Neutrophil (primary cell): ENCODE measurements around the gene TMC3.
"Not testable (repeated sequence)": the region's sequence is repeated elsewhere in the genome, so short reads cannot be mapped to it uniquely, and the experiment has no call there.

Source experiments
- H3K27ac ChIP-seq: fragments of 200-600 bp; sonication (generic); 2 replicates; pipeline ENCODE4 v1.5.1; 2016; ENCODE audit warnings: mild to moderate bottlenecking, moderate library complexity
- H3K27me3 ChIP-seq: fragments of 200-600 bp; sonication (generic); 2 replicates; pipeline ENCODE4 v1.6.0; 2016; ENCODE audit warnings: mild to moderate bottlenecking
- H3K36me3 ChIP-seq: fragments of 200-600 bp; sonication (generic); 2 replicates; pipeline ENCODE4 v1.5.1; 2017
- H3K4me1 ChIP-seq, 2 experiments: fragments of 200-600 bp in 1 of 2; sonication (generic) in 1 of 2; 1 replicate in 1 of 2; 2 replicates in 1 of 2; pipeline versions ENCODE4 v1.5.1 to v1.6.1; 2013 to 2016; ENCODE audit warnings: low read depth in 1 of 2, low read length in 1 of 2, mild to moderate bottlenecking in 1 of 2, moderate library complexity in 1 of 2; ENCODE audit not compliant: control insufficient read depth in 1 of 2, insufficient read depth in 1 of 2
- H3K4me3 ChIP-seq, 2 experiments: fragments of 200-600 bp in 1 of 2; sonication (generic) in 1 of 2; 1 replicate in 1 of 2; 2 replicates in 1 of 2; pipeline ENCODE4 v1.5.1; 2013 to 2016; ENCODE audit warnings: low read depth in 1 of 2, low read length in 1 of 2, mild to moderate bottlenecking in 1 of 2, moderate library complexity in 1 of 2
- H3K9me3 ChIP-seq: fragments of 200-600 bp; sonication (generic); 2 replicates; pipeline ENCODE4 v1.5.1; 2016
- TF ChIP-seq, protein P1 (sequence below): fragments of 200-600 bp; sonication (generic); IDR thresholded peaks from 2 replicates; pipeline ENCODE4 v1.5.1; 2016; ENCODE audit warnings: antibody characterized with exemption

The TMC3 gene

GRCh38 chr15:81358248-81358647 lies 15.8 kb downstream of the TMC3 start:
- no peaks in the 10 kb centered on the region for H3K9me3 ChIP-seq
- TF ChIP-seq, protein P1, sequence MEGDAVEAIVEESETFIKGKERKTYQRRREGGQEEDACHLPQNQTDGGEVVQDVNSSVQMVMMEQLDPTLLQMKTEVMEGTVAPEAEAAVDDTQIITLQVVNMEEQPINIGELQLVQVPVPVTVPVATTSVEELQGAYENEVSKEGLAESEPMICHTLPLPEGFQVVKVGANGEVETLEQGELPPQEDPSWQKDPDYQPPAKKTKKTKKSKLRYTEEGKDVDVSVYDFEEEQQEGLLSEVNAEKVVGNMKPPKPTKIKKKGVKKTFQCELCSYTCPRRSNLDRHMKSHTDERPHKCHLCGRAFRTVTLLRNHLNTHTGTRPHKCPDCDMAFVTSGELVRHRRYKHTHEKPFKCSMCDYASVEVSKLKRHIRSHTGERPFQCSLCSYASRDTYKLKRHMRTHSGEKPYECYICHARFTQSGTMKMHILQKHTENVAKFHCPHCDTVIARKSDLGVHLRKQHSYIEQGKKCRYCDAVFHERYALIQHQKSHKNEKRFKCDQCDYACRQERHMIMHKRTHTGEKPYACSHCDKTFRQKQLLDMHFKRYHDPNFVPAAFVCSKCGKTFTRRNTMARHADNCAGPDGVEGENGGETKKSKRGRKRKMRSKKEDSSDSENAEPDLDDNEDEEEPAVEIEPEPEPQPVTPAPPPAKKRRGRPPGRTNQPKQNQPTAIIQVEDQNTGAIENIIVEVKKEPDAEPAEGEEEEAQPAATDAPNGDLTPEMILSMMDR: no peak
- H3K36me3 ChIP-seq: peaks cover 21% of the 10 kb centered on the region
- no peak overlapping the region for H3K27ac ChIP-seq
- H3K4me1 ChIP-seq: no peaks in the 10 kb centered on the region
- H3K4me3 ChIP-seq: no peak overlapping the region
- no peaks in the 10 kb centered on the region for H3K27me3 ChIP-seq

GRCh38 chr15:81357180-81357686 lies 16.8 kb downstream of the TMC3 start:
- no peaks in the 10 kb centered on the region for H3K9me3 ChIP-seq
- no peak overlapping the region for H3K27ac ChIP-seq
- H3K4me1 ChIP-seq: no peaks in the 10 kb centered on the region
- peaks cover 11% of the 10 kb centered on the region for H3K36me3 ChIP-seq
- no peaks in the 10 kb centered on the region for H3K27me3 ChIP-seq
- H3K4me3 ChIP-seq: no peak overlapping the region
- TF ChIP-seq, protein P1: no peak

- Histone ChIP-seq H3K27me3 (no peaks in the 10 kb centered on the region), H3K27ac (no peak overlapping the region), H3K4me3 (no peak overlapping the region), H3K36me3 (peaks cover 9% of the 10 kb centered on the region), H3K9me3 (no peaks in the 10 kb centered on the region), H3K4me1 (no peaks in the 10 kb centered on the region)
- TF ChIP-seq, protein P1: no peak
These were observed 17.8 kb downstream of the TMC3 start for GRCh38 chr15:81356252-81356651.

- H3K27me3 ChIP-seq: no peaks in the 10 kb centered on the region
- no peaks in the 10 kb centered on the region for H3K9me3 ChIP-seq
- H3K36me3 ChIP-seq: peaks cover 9% of the 10 kb centered on the region
- H3K4me1 ChIP-seq: no peaks in the 10 kb centered on the region
- H3K27ac ChIP-seq: no peak overlapping the region
- TF ChIP-seq, protein P1: no peak
- no peak overlapping the region for H3K4me3 ChIP-seq
These were observed 22.4 kb downstream of the TMC3 start for GRCh38 chr15:81351651-81352050.

DNA sequence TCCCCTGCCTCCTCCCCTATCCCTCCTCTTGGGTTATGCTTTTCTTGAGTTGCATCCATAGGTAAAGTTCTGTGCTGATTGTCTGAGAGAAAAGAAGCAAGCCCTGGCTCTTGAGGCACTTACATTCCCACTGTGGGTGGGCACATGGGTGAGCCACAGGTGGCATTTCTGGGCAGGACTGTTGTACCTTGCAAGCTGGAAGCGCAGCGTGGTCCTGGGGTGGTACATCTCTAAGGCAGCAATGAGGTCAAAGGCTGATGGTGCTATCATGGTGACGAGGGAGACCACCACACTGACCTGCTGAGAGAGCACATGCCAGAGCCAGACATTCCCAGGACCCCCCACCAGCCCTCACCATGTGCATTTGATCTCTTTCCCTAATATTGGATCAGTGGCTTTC lies 24.7 kb downstream of the TMC3 start:
- no peaks in the 10 kb centered on the region for H3K9me3 ChIP-seq
- H3K4me1 ChIP-seq: no peaks in the 10 kb centered on the region
- no peaks in the 10 kb centered on the region for H3K27me3 ChIP-seq
- TF ChIP-seq, protein P1: no peak
- H3K4me3 ChIP-seq: no peak overlapping the region
- H3K27ac ChIP-seq: no peak overlapping the region
- H3K36me3 ChIP-seq: peaks cover 5% of the 10 kb centered on the region

DNA sequence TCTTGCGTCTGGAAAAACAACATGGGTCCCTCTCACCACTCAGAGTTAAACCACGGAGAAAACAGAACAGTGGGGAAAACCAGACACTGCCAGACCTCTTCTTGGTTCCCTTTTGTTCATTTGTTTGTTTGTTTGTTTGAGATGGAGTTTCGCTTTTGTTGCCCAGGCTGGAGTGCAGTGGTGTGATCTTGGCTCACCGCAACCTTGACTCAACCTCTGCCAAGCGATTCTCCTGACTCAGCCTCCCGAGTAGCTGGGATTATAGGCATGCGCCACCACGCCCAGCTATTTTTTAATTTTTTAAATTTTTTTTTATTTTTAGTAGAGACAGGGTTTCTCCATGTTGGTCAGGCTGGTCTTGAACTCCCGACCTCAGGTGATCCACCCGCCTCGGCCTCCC lies 25.3 kb downstream of the TMC3 start:
- H3K9me3 ChIP-seq, H3K4me3 ChIP-seq, H3K36me3 ChIP-seq, H3K27me3 ChIP-seq, H3K27ac ChIP-seq, H3K4me1 ChIP-seq: not testable (repeated sequence)
